ENCODE data around the gene SLC22A16. TPM values are rescaled to one million over a fixed set of nuclear protein-coding genes. Genes with fewer than 3 reads are reported as not detected.

SLC22A16 gene
- total RNA-seq, 1 donor from 2014 or later = 1.3 TPM

GRCh38 chr6:110447761-110448160, 28.7 kb downstream of the SLC22A16 start:
- DNase-seq = no peak

GRCh38 chr6:110446405-110446804, 30.0 kb downstream of the SLC22A16 start:
- no peak for DNase-seq

GRCh38 chr6:110440026-110440425, 36.4 kb downstream of the SLC22A16 start:
- no peak for DNase-seq

GRCh38 chr6:110439356-110439755, 37.1 kb downstream of the SLC22A16 start:
- DNase-seq = peak; percentile 27

- DNase-seq = no peak
Observed at GRCh38 chr6:110434961-110435602, 41.3 kb downstream of the SLC22A16 start.

- DNase-seq = no peak
Observed at GRCh38 chr6:110432285-110432900, 44.0 kb downstream of the SLC22A16 start.

GRCh38 chr6:110430741-110431140, 45.7 kb downstream of the SLC22A16 start:
- no peak for DNase-seq

GRCh38 chr6:110430236-110430635, 46.2 kb downstream of the SLC22A16 start:
- DNase-seq = no peak

GRCh38 chr6:110428153-110428552, 48.3 kb downstream of the SLC22A16 start:
- DNase-seq = no peak

- DNase-seq = no peak
Observed at GRCh38 chr6:110425816-110426215, 50.6 kb downstream of the SLC22A16 start.

GRCh38 chr6:110422444-110422822, 54.0 kb downstream of the SLC22A16 start:
- DNase-seq = no peak

GRCh38 chr6:110421749-110422443, 54.5 kb downstream of the SLC22A16 start:
- no peak for DNase-seq

- DNase-seq = no peak
Observed at GRCh38 chr6:110419028-110419739, 57.2 kb downstream of the SLC22A16 start.

GRCh38 chr6:110418594-110418993, 57.8 kb downstream of the SLC22A16 start:
- DNase-seq = no peak

GRCh38 chr6:110415086-110415916, 61.1 kb downstream of the SLC22A16 start, which contains the start of gene DDO:
DDO (minus strand) TSS chr6:110415575; CDS start chr6:110413462, 2,113 bp downstream.
- DNase-seq = no peak

GRCh38 chr6:110414669-110415068, 61.7 kb downstream of the SLC22A16 start:
- DNase-seq = no peak

GRCh38 chr6:110412360-110412759, 64.1 kb downstream of the SLC22A16 start:
- DNase-seq = peak; percentile 18

- DNase-seq = no peak
Observed at GRCh38 chr6:110410511-110410910, 65.9 kb downstream of the SLC22A16 start.

- no peak for DNase-seq
Observed at GRCh38 chr6:110409794-110410193, 66.6 kb downstream of the SLC22A16 start.

GRCh38 chr6:110408901-110409300, 67.5 kb downstream of the SLC22A16 start:
- no peak for DNase-seq

GRCh38 chr6:110404607-110405006, 71.8 kb downstream of the SLC22A16 start:
- DNase-seq = no peak
